Measurements from ENCODE around the gene MAMDC2. TPM values are rescaled to one million over a fixed set of nuclear protein-coding genes. Genes with fewer than 3 reads are reported as not detected.

MAMDC2 gene
- total RNA-seq, 1 experiment from 2014 or later = 3.5 TPM

- no peak for DNase-seq (ENCODE audit: low spot score)
Observed at GRCh38 chr9:70064496-70064895, 20.8 kb downstream of the MAMDC2 start.

GRCh38 chr9:70065572-70065971 lies 21.9 kb downstream of the MAMDC2 start:
- no peak for DNase-seq (ENCODE audit: low spot score)

- DNase-seq (ENCODE audit: low spot score) = no peak
Observed at GRCh38 chr9:70066418-70066817, 22.8 kb downstream of the MAMDC2 start.

GRCh38 chr9:70066874-70067273 lies 23.2 kb downstream of the MAMDC2 start:
- DNase-seq (ENCODE audit: low spot score) = no peak

- DNase-seq (ENCODE audit: low spot score) = no peak
Observed at GRCh38 chr9:70069704-70070103, 26.1 kb downstream of the MAMDC2 start.

- no peak for DNase-seq (ENCODE audit: low spot score)
Observed at GRCh38 chr9:70073193-70073592, 29.5 kb downstream of the MAMDC2 start.

GRCh38 chr9:70073756-70074155 lies 30.1 kb downstream of the MAMDC2 start:
- DNase-seq (ENCODE audit: low spot score) = no peak

GRCh38 chr9:70076678-70077077 lies 33.0 kb downstream of the MAMDC2 start:
- no peak for DNase-seq (ENCODE audit: low spot score)

GRCh38 chr9:70079417-70080037 lies 35.9 kb downstream of the MAMDC2 start:
- peak; percentile 38 for DNase-seq (ENCODE audit: low spot score)

- DNase-seq (ENCODE audit: low spot score) = peak; percentile 53
Observed at GRCh38 chr9:70080481-70081119, 37.0 kb downstream of the MAMDC2 start.

GRCh38 chr9:70081120-70081495 lies 37.5 kb downstream of the MAMDC2 start:
- DNase-seq (ENCODE audit: low spot score) = peak; percentile 23

GRCh38 chr9:70083429-70083828 lies 39.8 kb downstream of the MAMDC2 start:
- DNase-seq (ENCODE audit: low spot score) = no peak

GRCh38 chr9:70085241-70085640 lies 41.6 kb downstream of the MAMDC2 start:
- peak; percentile 48 for DNase-seq (ENCODE audit: low spot score)

GRCh38 chr9:70091103-70091502 lies 47.5 kb downstream of the MAMDC2 start:
- DNase-seq (ENCODE audit: low spot score) = no peak

- DNase-seq (ENCODE audit: low spot score) = peak; percentile 43
Observed at GRCh38 chr9:70091572-70091971, 47.9 kb downstream of the MAMDC2 start.

GRCh38 chr9:70092190-70092589 lies 48.5 kb downstream of the MAMDC2 start:
- no peak for DNase-seq (ENCODE audit: low spot score)

GRCh38 chr9:70093095-70093494 lies 49.4 kb downstream of the MAMDC2 start:
- DNase-seq (ENCODE audit: low spot score) = no peak

GRCh38 chr9:70093944-70094343 lies 50.3 kb downstream of the MAMDC2 start:
- DNase-seq (ENCODE audit: low spot score) = peak; percentile 83

GRCh38 chr9:70094747-70095146 lies 51.1 kb downstream of the MAMDC2 start:
- DNase-seq (ENCODE audit: low spot score) = no peak

- no peak for DNase-seq (ENCODE audit: low spot score)
Observed at GRCh38 chr9:70097187-70097586, 53.5 kb downstream of the MAMDC2 start.

- DNase-seq (ENCODE audit: low spot score) = no peak
Observed at GRCh38 chr9:70100362-70100761, 56.7 kb downstream of the MAMDC2 start.

- no peak for DNase-seq (ENCODE audit: low spot score)
Observed at GRCh38 chr9:70101265-70101664, 57.6 kb downstream of the MAMDC2 start.

- no peak for DNase-seq (ENCODE audit: low spot score)
Observed at GRCh38 chr9:70105147-70105546, 61.5 kb downstream of the MAMDC2 start.

- no peak for DNase-seq (ENCODE audit: low spot score)
Observed at GRCh38 chr9:70106571-70106970, 62.9 kb downstream of the MAMDC2 start.
